Epithelial cell of esophagus (primary cell): ENCODE data around the gene TRPM2.

Source experiments
- DNase-seq: peaks from one replicate; pipeline ENCODE4 v3.0.0; 2010; ENCODE audit warnings: low read depth
- H3K4me3 ChIP-seq: 2 replicates; pipeline ENCODE4 v1.5.1; 2011; ENCODE audit warnings: mild to moderate bottlenecking, low read length, control low read depth
- CTCF ChIP-seq: IDR thresholded peaks from 2 replicates; pipeline ENCODE4 v1.5.1; 2011; ENCODE audit warnings: low read depth, mild to moderate bottlenecking, low read length, control low read depth, inconsistent platforms; ENCODE audit not compliant: insufficient read depth; ENCODE audit errors: missing control alignments

Gene TRPM2

GRCh38 chr21:44375761-44376241, 22.4 kb downstream of the TRPM2 start:
- no peak overlapping the region for H3K4me3 ChIP-seq
- no peak for TF ChIP-seq CTCF
- no peak for DNase-seq

- TF ChIP-seq CTCF: no peak
- H3K4me3 ChIP-seq: no peak overlapping the region
- no peak for DNase-seq
Observed at GRCh38 chr21:44376606-44377005, 23.2 kb downstream of the TRPM2 start.

DNA sequence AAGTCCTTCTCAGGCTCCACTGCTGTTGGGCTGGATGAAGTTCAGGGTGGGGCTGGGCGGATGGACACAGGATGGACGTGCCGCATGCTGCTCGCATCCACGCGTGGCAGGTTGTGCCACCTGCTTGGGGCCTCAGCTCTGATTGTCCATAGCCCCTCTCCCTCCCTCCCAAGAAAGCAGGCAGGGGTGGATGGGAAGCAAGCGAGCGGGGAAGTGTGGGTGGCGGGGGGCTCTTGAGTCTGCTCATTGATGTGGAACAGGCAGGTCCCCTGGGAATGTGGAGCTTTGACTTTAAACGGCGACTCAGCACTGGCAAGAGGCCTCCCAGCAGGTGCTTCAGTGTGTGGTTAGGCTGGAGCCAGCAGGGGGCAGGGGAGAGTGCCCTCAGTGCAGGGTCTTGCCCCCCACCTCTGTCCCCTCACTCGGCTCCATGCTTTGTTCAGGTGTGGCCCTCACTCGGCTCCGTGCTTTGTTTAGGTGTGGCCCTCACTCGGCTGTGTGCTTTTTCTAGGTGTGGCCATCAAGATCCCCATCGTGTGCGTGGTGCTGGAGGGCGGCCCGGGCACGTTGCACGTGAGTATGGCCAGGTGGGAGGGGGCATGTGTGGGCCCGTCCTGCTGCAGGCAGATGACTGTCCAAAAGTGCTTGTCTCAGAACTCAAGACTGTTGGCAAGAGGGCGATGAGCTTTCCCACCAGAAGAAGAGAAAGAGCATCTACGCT, 23.9 kb downstream of the TRPM2 start:
- no peak for DNase-seq
- no peak overlapping the region for H3K4me3 ChIP-seq
- no peak for TF ChIP-seq CTCF

GRCh38 chr21:44377922-44378645, 24.7 kb downstream of the TRPM2 start:
- H3K4me3 ChIP-seq: no peak overlapping the region
- no peak for TF ChIP-seq CTCF
- no peak for DNase-seq

- no peak for TF ChIP-seq CTCF
- no peak for DNase-seq
- no peak overlapping the region for H3K4me3 ChIP-seq
Observed at GRCh38 chr21:44378646-44379514, 25.5 kb downstream of the TRPM2 start.

GRCh38 chr21:44379515-44379848, 26.1 kb downstream of the TRPM2 start:
- H3K4me3 ChIP-seq: no peak overlapping the region
- DNase-seq: no peak
- TF ChIP-seq CTCF: no peak
